HG02798 (cell line): ENCODE data around the gene GNAI2.
"Not testable (repeated sequence)": the region's sequence is repeated elsewhere in the genome, so short reads cannot be mapped to it uniquely, and the experiment has no call there.

ENCODE experiments used
- ATAC-seq: cut with Tn5 transposase; IDR thresholded peaks from one replicate; pipeline ENCODE4 v1.9.1; 2021; ENCODE audit warnings: mild to moderate bottlenecking; ENCODE audit not compliant: unreplicated experiment, poor library complexity

GNAI2 gene

GRCh38 chr3:50272911-50273688 is 37.1 kb downstream of the GNAI2 start:
- ATAC-seq, result peak; percentile 86

GRCh38 chr3:50273689-50274065 is 37.7 kb downstream of the GNAI2 start:
- no peak for ATAC-seq

- no peak for ATAC-seq
Observed at GRCh38 chr3:50274371-50275104, 38.5 kb downstream of the GNAI2 start.

- ATAC-seq, result no peak
Observed at GRCh38 chr3:50275141-50275995, 39.4 kb downstream of the GNAI2 start.

GRCh38 chr3:50275996-50276761 is 40.2 kb downstream of the GNAI2 start:
- no peak for ATAC-seq

GRCh38 chr3:50276762-50277101 is 40.7 kb downstream of the GNAI2 start:
- no peak for ATAC-seq

GRCh38 chr3:50278123-50278879 is 42.3 kb downstream of the GNAI2 start:
- no peak for ATAC-seq

- no peak for ATAC-seq
Observed at GRCh38 chr3:50278880-50279224, 42.8 kb downstream of the GNAI2 start, which contains the start of gene LSMEM2. Gene LSMEM2 (plus strand): TSS chr3:50279087. CDS start chr3:50279114, 27 bp downstream.

- no peak for ATAC-seq
Observed at GRCh38 chr3:50279255-50280016, 43.4 kb downstream of the GNAI2 start.

- ATAC-seq, result not testable (repeated sequence)
Observed at GRCh38 chr3:50284121-50284520, 48.1 kb downstream of the GNAI2 start.

- ATAC-seq, result no peak
Observed at GRCh38 chr3:50286322-50287227, 50.6 kb downstream of the GNAI2 start.

GRCh38 chr3:50287262-50287661 is 51.3 kb downstream of the GNAI2 start:
- no peak for ATAC-seq

- ATAC-seq, result no peak
Observed at GRCh38 chr3:50288387-50289007, 52.5 kb downstream of the GNAI2 start.

GRCh38 chr3:50289130-50289529 is 53.1 kb downstream of the GNAI2 start:
- no peak for ATAC-seq

- ATAC-seq, result no peak
Observed at GRCh38 chr3:50290161-50290641, 54.2 kb downstream of the GNAI2 start.

GRCh38 chr3:50292159-50293078 is 56.4 kb downstream of the GNAI2 start, which contains the start of gene IFRD2:
Gene IFRD2 (minus strand): TSS chr3:50292429. CDS start chr3:50292274, 155 bp downstream.
- peak; percentile 96 for ATAC-seq
